IMR-90 (cell line): ENCODE results near the gene MEN1. TPM values are rescaled to one million over a fixed set of nuclear protein-coding genes. Genes with fewer than 3 reads are reported as not detected.
A peak's percentile ranks its signal among the peaks of the same experiment; 100 is the strongest.

Experiments
- ATAC-seq: fragments of 200-7000 bp; cut with Tn5 transposase; 2 replicates; pipeline ENCODE4 v1.9.1; 2020; ENCODE audit warnings: low read depth, mild to moderate bottlenecking, moderate library complexity
- BruUV-seq: library from RNA; stranded (reverse); fragments of 400-500 nt; replicated peaks from 2 replicates; lab custom pipeline; 2021; lab: Mats Ljungman, UMichigan
- CTCF ChIA-PET: fragments of 300-600 bp; formaldehyde crosslinking; extraction: SDS; loops from one replicate; lab custom pipeline; 2021; ENCODE audit warnings: antibody characterized with exemption; lab: Yijun Ruan, JAX
- POLR2A ChIA-PET: fragments of 300-600 bp; sonication (Branson Sonifier 250); formaldehyde crosslinking; loops from one replicate; lab custom pipeline; 2022; ENCODE audit warnings: antibody characterized with exemption; ENCODE audit not compliant: unreplicated experiment; lab: Charles Lee
- DNase-seq: peaks from one replicate; pipeline ENCODE4 v3.0.0; 2013
- H2AFZ ChIP-seq: replicated peaks from 2 replicates; pipeline ENCODE3; 2013; ENCODE audit warnings: low read length, mild to moderate bottlenecking; ENCODE audit not compliant: poor library complexity
- H2AK5ac ChIP-seq: 2 replicates; pipeline ENCODE4 v1.6.1; 2013; ENCODE audit warnings: low read depth, low read length, inconsistent platforms
- H2AK9ac ChIP-seq: replicated peaks from 2 replicates; pipeline ENCODE3; 2013; ENCODE audit warnings: mild to moderate bottlenecking, low read depth, low read length, moderate library complexity; ENCODE audit not compliant: poor library complexity
- H2BK120ac ChIP-seq: 2 replicates; pipeline ENCODE4 v1.6.1; 2013; ENCODE audit warnings: low read depth, low read length, inconsistent platforms
- H2BK15ac ChIP-seq: 3 replicates; pipeline ENCODE4 v1.6.1; 2013; ENCODE audit warnings: low read depth, low read length, inconsistent platforms
- H2BK20ac ChIP-seq: 2 replicates; pipeline ENCODE4 v1.6.1; 2013; ENCODE audit warnings: low read depth, mild to moderate bottlenecking, inconsistent platforms, low read length, moderate library complexity
- H2BK5ac ChIP-seq: 2 replicates; pipeline ENCODE4 v1.6.1; 2013; ENCODE audit warnings: mild to moderate bottlenecking, low read depth, low read length, inconsistent platforms; ENCODE audit not compliant: poor library complexity, severe bottlenecking
- H3K14ac ChIP-seq: replicated peaks from 2 replicates; pipeline ENCODE4 v1.6.1; 2013; ENCODE audit warnings: low read depth, low read length, inconsistent platforms
- H3K18ac ChIP-seq: 2 replicates; pipeline ENCODE4 v1.6.1; 2013; ENCODE audit warnings: low read depth, low read length, control low read depth
- H3K23ac ChIP-seq: 2 replicates; pipeline ENCODE4 v1.6.1; 2013; ENCODE audit warnings: low read depth, low read length, inconsistent platforms
- H3K27ac ChIP-seq: 2 replicates; pipeline ENCODE4 v1.5.1; 2013; ENCODE audit warnings: mild to moderate bottlenecking, control low read depth, low read length; ENCODE audit not compliant: insufficient read depth
- H3K27me3 ChIP-seq: 2 replicates; pipeline ENCODE4 v1.6.1; 2013; ENCODE audit warnings: low read length; ENCODE audit not compliant: control insufficient read depth, insufficient read depth
- H3K36me3 ChIP-seq: 2 replicates; pipeline ENCODE4 v1.6.1; 2013; ENCODE audit warnings: low read length, mixed read lengths; ENCODE audit not compliant: control insufficient read depth, insufficient read depth
- H3K4ac ChIP-seq: 2 replicates; pipeline ENCODE4 v1.6.1; 2013; ENCODE audit warnings: low read depth, low read length, inconsistent platforms
- H3K4me1 ChIP-seq: 2 replicates; pipeline ENCODE4 v1.6.1; 2013; ENCODE audit warnings: low read length, mixed read lengths; ENCODE audit not compliant: control insufficient read depth, insufficient read depth
- H3K4me2 ChIP-seq: 2 replicates; pipeline ENCODE4 v1.6.1; 2013; ENCODE audit warnings: low read depth, mild to moderate bottlenecking, control low read depth, low read length, moderate library complexity
- H3K4me3 ChIP-seq: 2 replicates; pipeline ENCODE4 v1.5.1; 2013; ENCODE audit warnings: low read depth, mild to moderate bottlenecking, control low read depth, low read length, moderate library complexity; ENCODE audit not compliant: insufficient read depth
- H3K56ac ChIP-seq: 2 replicates; pipeline ENCODE4 v1.6.1; 2013; ENCODE audit warnings: low read length, inconsistent platforms; ENCODE audit not compliant: insufficient read depth; ENCODE audit errors: extremely low read depth
- H3K79me1 ChIP-seq, 2 experiments: 2 replicates each; pipeline ENCODE4 v1.6.1; 2013; ENCODE audit warnings: low read length in 2 of 2, inconsistent platforms in 1 of 2, low read depth in 1 of 2
- H3K9ac ChIP-seq: 2 replicates; pipeline ENCODE4 v1.6.1; 2013; ENCODE audit warnings: low read depth, low read length, control low read depth
- H3K9me1 ChIP-seq: 2 replicates; pipeline ENCODE4 v1.6.1; 2013; ENCODE audit warnings: low read length, inconsistent platforms; ENCODE audit not compliant: insufficient read depth
- H3K9me3 ChIP-seq: 2 replicates; pipeline ENCODE4 v1.6.1; 2013; ENCODE audit warnings: low read length; ENCODE audit not compliant: control insufficient read depth, insufficient read depth
- H4K20me1 ChIP-seq: 2 replicates; pipeline ENCODE4 v1.6.1; 2013; ENCODE audit warnings: low read length, inconsistent platforms; ENCODE audit not compliant: insufficient read depth
- H4K5ac ChIP-seq: 2 replicates; pipeline ENCODE4 v1.6.1; 2013; ENCODE audit warnings: mild to moderate bottlenecking, low read depth, low read length, control low read depth
- H4K8ac ChIP-seq, 2 experiments: 2 replicates each; pipeline ENCODE4 v1.6.1; 2013; ENCODE audit warnings: low read depth in 2 of 2, low read length in 2 of 2, control low read depth in 1 of 2, inconsistent platforms in 1 of 2
- H4K91ac ChIP-seq: 2 replicates; pipeline ENCODE4 v1.6.1; 2013; ENCODE audit warnings: low read depth, low read length, inconsistent platforms; ENCODE audit not compliant: insufficient read depth
- BHLHE40 ChIP-seq: fragments of 150-350 bp; IDR thresholded peaks from 2 replicates; pipeline ENCODE4 v1.6.1; 2016; ENCODE audit warnings: mild to moderate bottlenecking, low read depth, low read length
- ELK1 ChIP-seq: fragments of 150-350 bp; IDR thresholded peaks from 2 replicates; pipeline ENCODE4 v1.6.1; 2016; ENCODE audit warnings: low read depth, mild to moderate bottlenecking, low read length, moderate library complexity, borderline replicate concordance
- FOS ChIP-seq: fragments of 150-350 bp; IDR thresholded peaks from 2 replicates; pipeline ENCODE4 v1.6.1; 2016; ENCODE audit warnings: low read depth, low read length
- MAZ ChIP-seq: IDR thresholded peaks from 2 replicates; pipeline ENCODE4 v1.6.1; 2012; ENCODE audit warnings: low read depth, mild to moderate bottlenecking, low read length, improper control_type of control experiment, moderate library complexity, borderline replicate concordance
- RAD21 ChIP-seq: IDR thresholded peaks from 2 replicates; pipeline ENCODE4 v1.6.1; 2012; ENCODE audit warnings: low read length, improper control_type of control experiment
- RCOR1 ChIP-seq: IDR thresholded peaks from 2 replicates; pipeline ENCODE4 v1.6.1; 2012; ENCODE audit warnings: mild to moderate bottlenecking, low read length, improper control_type of control experiment; ENCODE audit not compliant: insufficient replicate concordance
- RFX5 ChIP-seq: IDR thresholded peaks from 2 replicates; pipeline ENCODE4 v1.8.0; 2012; ENCODE audit warnings: low read depth, mild to moderate bottlenecking, low read length, moderate library complexity
- SMC3 ChIP-seq: fragments of 150-350 bp; IDR thresholded peaks from 2 replicates; pipeline ENCODE4 v1.6.1; 2016; ENCODE audit warnings: low read depth, mild to moderate bottlenecking, antibody characterized with exemption, low read length, moderate library complexity
- WGBS, 2 experiments: methylation state at CpG; one replicate each; pipeline versions ENCODE4 v1.1.5 to v1.1.7; 2013; ENCODE audit warnings: missing lambda C conversion rate in 2 of 2; ENCODE audit not compliant: insufficient read length in 1 of 2; ENCODE audit errors: extremely low coverage in 2 of 2; 5-methylcytosine and 5-hydroxymethylcytosine counted together
- dilution Hi-C: fragments of 300-500 bp; cut with HindIII; formaldehyde crosslinking; loops from one replicate; pipeline ENCODE4 v1.14.3; 2018; ENCODE audit warnings: low sequenced_read_pairs; ENCODE audit not compliant: unreplicated experiment
- in situ Hi-C: fragments of 300-500 bp; cut with MboI; formaldehyde crosslinking; loops from 3 replicates; pipeline ENCODE4 v1.14.3; 2019; ENCODE audit warnings: low sequenced_read_pairs, inconsistent platforms, mixed read lengths
- intact Hi-C: fragments of 100-400 bp; cut with micrococcal nuclease; formaldehyde crosslinking; loops from 2 replicates; pipeline ENCODE4 v1.10.0; 2022
- polyA plus RNA-seq, 3 experiments: library from polyadenylated mRNA; depleted of rRNA; stranded (reverse); fragments of >200 nt; gene quantifications; 2 replicates each; pipeline ENCODE4 v1.2.3, GENCODE V29; 2012; ENCODE audit warnings: low replicate concordance in 1 of 3
- total RNA-seq: library from RNA; depleted of rRNA; stranded (reverse); fragments of >200 nt; gene quantifications from 2 replicates; pipeline ENCODE4 v1.2.3, GENCODE V29; 2012

MEN1 gene
- total and polyA plus RNA-seq, 2 of the 4 experiments (the other 2 are of a cell fraction): 8.8 to 35.7 TPM

- POLR2A ChIA-PET: no interaction called here
- Histone ChIP-seq H3K27ac (no peak overlapping the region), H2AK9ac (no peak overlapping the region), H3K4me2 (no peak overlapping the region), H3K56ac (no peak overlapping the region), H3K79me1 (no peaks in the 10 kb centered on the region), H3K9ac (no peak overlapping the region), H3K14ac (no peak overlapping the region), H3K4ac (no peak overlapping the region), H2BK15ac (no peak overlapping the region), H2BK20ac (no peak overlapping the region), H4K91ac (no peak overlapping the region), H4K8ac (no peak overlapping the region), H2AFZ (peak overlapping the region; percentile 32), H2BK5ac (no peak overlapping the region), H3K23ac (no peak overlapping the region), H3K4me1 (peaks cover 6% of the 10 kb centered on the region), H3K18ac (no peak overlapping the region), H3K4me3 (no peak overlapping the region), H2BK120ac (no peak overlapping the region), H3K36me3 (no peaks in the 10 kb centered on the region), H3K9me1 (no peaks in the 10 kb centered on the region), H3K27me3 (no peaks in the 10 kb centered on the region), H4K5ac (no peak overlapping the region), H4K20me1 (no peaks in the 10 kb centered on the region), H3K9me3 (no peaks in the 10 kb centered on the region), H2AK5ac (no peak overlapping the region)
- ATAC-seq: no peak
- WGBS, 2 experiments: 93% methylated on average over 12 of the region's 28 CpGs; no CpG with 5 or more reads in 1 of the 2 experiments
- dilution Hi-C loops (no loop called here), in situ Hi-C loops (no loop called here), intact Hi-C loops (no loop called here)
- TF ChIP-seq RCOR1 (no peak), SMC3 (no peak), ELK1 (no peak), MAZ (no peak), FOS (no peak), BHLHE40 (no peak), RAD21 (no peak), RFX5 (no peak)
- BruUV-seq: no TSS peak
- DNase-seq: no peak
- CTCF ChIA-PET: no interaction called here
Measured at GRCh38 chr11:64838600-64839334, 28.4 kb upstream of the MEN1 start.
